ENCODE results near the gene IL7R. TPM values are rescaled to one million over a fixed set of nuclear protein-coding genes. Genes with fewer than 3 reads are reported as not detected.

IL7R gene
- total RNA-seq, 1 experiment from 2014 or later, result not detected

GRCh38 chr5:35816881-35817521, 39.7 kb upstream of the IL7R start:
- WGBS (ENCODE audit: extremely low coverage, insufficient read length, low lambda C conversion rate), result 100% methylated on average over 2 of the region's 4 CpGs
- DNase-seq, result no peak
- H3K27ac Mint-ChIP-seq, result no peak overlapping the region

More at GRCh38 chr5:35816881-35817521, 39.7 kb upstream of the IL7R start:
- Histone ChIP-seq H2BK12ac (ENCODE audit: insufficient read length, low read depth, low read length) (no peak overlapping the region), H3K14ac (ENCODE audit: insufficient read depth, low read length) (no peak overlapping the region), H4K20me1 (ENCODE audit: control insufficient read depth, insufficient read depth, insufficient read length) (no peaks in the 10 kb centered on the region), H3K79me1 (ENCODE audit: insufficient read depth, low read depth, low read length, poor library complexity, severe bottlenecking) (no peaks in the 10 kb centered on the region), H3K56ac (ENCODE audit: insufficient read length, low read depth, low read length) (no peak overlapping the region), H3K4ac (ENCODE audit: low read depth, low read length) (no peak overlapping the region), H2BK15ac (ENCODE audit: low read depth, low read length) (no peak overlapping the region), H2AFZ (ENCODE audit: low read length) (no peak overlapping the region), H3K9ac (ENCODE audit: extremely low read depth, insufficient read length, low read length) (no peak overlapping the region), H3T11ph (ENCODE audit: low read length) (no peak overlapping the region), H3K9me3 (ENCODE audit: control insufficient read depth, low read depth, low read length) (no peaks in the 10 kb centered on the region), H3K4me2 (ENCODE audit: insufficient read depth, insufficient read length, low read length) (no peak overlapping the region), H3K23ac (ENCODE audit: insufficient read length, low read depth, low read length) (no peak overlapping the region), H2BK20ac (ENCODE audit: low read depth, low read length, poor library complexity, severe bottlenecking) (no peak overlapping the region), H4K91ac (ENCODE audit: insufficient read length, low read depth, low read length) (no peak overlapping the region), H4K8ac (replicated peaks; ENCODE audit: insufficient read length, low read depth, low read length) (no peak overlapping the region), H3K27ac (ENCODE audit: insufficient read length, low read depth, low read length) (no peak overlapping the region), H4K5ac (ENCODE audit: insufficient read length, low read depth, low read length) (no peak overlapping the region), H3K79me2 (ENCODE audit: insufficient read depth, low read length) (no peaks in the 10 kb centered on the region), H2BK5ac (ENCODE audit: insufficient read length, low read length) (no peak overlapping the region), H3K23me2 (ENCODE audit: insufficient read length, low read depth, low read length, poor library complexity, severe bottlenecking) (no peaks in the 10 kb centered on the region), H2BK120ac (ENCODE audit: low read depth, low read length, poor library complexity, severe bottlenecking) (no peak overlapping the region), H2AK5ac (ENCODE audit: insufficient read length, low read length) (no peak overlapping the region), H3K4me1 (ENCODE audit: insufficient read depth, low read length) (no peaks in the 10 kb centered on the region), H3K27me3 (ENCODE audit: insufficient read depth, low read length) (no peaks in the 10 kb centered on the region), H3K18ac (ENCODE audit: insufficient read length, low read depth, low read length) (no peak overlapping the region)
- no peaks in the 10 kb centered on the region for H3K4me1 Mint-ChIP-seq
- H3K36me3 Mint-ChIP-seq (ENCODE audit: insufficient read depth in 1 of 3, low read depth in 3 of 3), result no peaks in the 10 kb centered on the region
- TF ChIP-seq CTCF (conservative IDR thresholded peaks at IDR 0.05), result no peak
- no peaks in the 10 kb centered on the region for H3K9me3 Mint-ChIP-seq
- no peak overlapping the region for H3K4me3 Mint-ChIP-seq
- peaks cover 4% of the 10 kb centered on the region; the same call in 1 of the 2 replicates for H3K27me3 Mint-ChIP-seq (ENCODE audit: low read depth)
